Lower lobe of right lung (tissue), 2 donors: Measurements from ENCODE around the gene NKAIN1. TPM values are rescaled to one million over a fixed set of nuclear protein-coding genes. Genes with fewer than 3 reads are reported as not detected.
"Not testable (repeated sequence)": the region's sequence is repeated elsewhere in the genome, so short reads cannot be mapped to it uniquely, and the experiment has no call there.

ENCODE experiments used
- ATAC-seq, 2 donors: fragments of 200-7000 bp; cut with Tn5 transposase; one replicate each; pipeline ENCODE4 v1.9.1; 2020 to 2022; ENCODE audit warnings: mild to moderate bottlenecking in 2 of 2, moderate library complexity in 2 of 2
- DNase-seq: peaks from one replicate; pipeline ENCODE4 v3.0.0-alpha.2; 2020
- H3K27ac ChIP-seq: fragments of 200-600 bp; one replicate; pipeline ENCODE4 v1.8.0; 2022
- H3K27me3 ChIP-seq: fragments of 200-600 bp; one replicate; pipeline ENCODE4 v1.8.0; 2022; ENCODE audit warnings: low read depth
- H3K36me3 ChIP-seq: fragments of 200-600 bp; one replicate; pipeline ENCODE4 v1.8.0; 2022; ENCODE audit warnings: mild to moderate bottlenecking
- H3K4me1 ChIP-seq: fragments of 200-600 bp; one replicate; pipeline ENCODE4 v1.8.0; 2022
- H3K4me3 ChIP-seq: fragments of 200-600 bp; one replicate; pipeline ENCODE4 v1.8.0; 2022; ENCODE audit warnings: mild to moderate bottlenecking
- H3K9me3 ChIP-seq: fragments of 200-600 bp; one replicate; pipeline ENCODE4 v1.8.0; 2022
- CTCF ChIP-seq: fragments of 200-600 bp; IDR thresholded peaks from one replicate; pipeline ENCODE4 v1.8.0; 2022; ENCODE audit warnings: antibody characterized with exemption, mild to moderate bottlenecking
- intact Hi-C: fragments of 100-400 bp; cut with DNase I; formaldehyde crosslinking; loops from one replicate; pipeline ENCODE4 v1.11.0; 2022
- long read RNA-seq: library from polyadenylated mRNA; unstranded; transcript quantifications from one replicate; pipeline ENCODE4 v2.0.0, GENCODE V29; 2021
- total RNA-seq: library from RNA; stranded (reverse); fragmentation: NEBNext Ultra II Directional; extraction: Animal tissue kit (Norgen Biotek cat#: 25700); gene quantifications from one replicate; pipeline ENCODE4 v1.2.1, GENCODE V29; 2021
- donor health status: DM: no; HTN: yes; CAD: no; lungs with severe emphysema.

NKAIN1 gene
- total RNA-seq: not detected
- long read RNA-seq, partial matches to known transcripts: 0 of 1 reads
- long read RNA-seq, other reads (novel, unspliced or antisense): 1 of 1 reads

- Histone ChIP-seq H3K4me1 (peaks cover 8% of the 10 kb centered on the region), H3K27me3 (peaks cover 61% of the 10 kb centered on the region), H3K4me3 (peak within 1 kb of the TSS; percentile 32), H3K9me3 (no peaks in the 10 kb centered on the region), H3K36me3 (no peaks in the 10 kb centered on the region), H3K27ac (no peak within 1 kb of the TSS)
- intact Hi-C loops: no loop called here
- peak in 1 of 2 donors; percentile 48 for ATAC-seq
- no peak for TF ChIP-seq CTCF
- no peak for DNase-seq
These were observed at the start of gene NKAIN1 for GRCh38 chr1:31239653-31240241. TSS of gene NKAIN1 (minus strand) at chr1:31239887. CDS start at chr1:31239547, 340 bp downstream.

DNA sequence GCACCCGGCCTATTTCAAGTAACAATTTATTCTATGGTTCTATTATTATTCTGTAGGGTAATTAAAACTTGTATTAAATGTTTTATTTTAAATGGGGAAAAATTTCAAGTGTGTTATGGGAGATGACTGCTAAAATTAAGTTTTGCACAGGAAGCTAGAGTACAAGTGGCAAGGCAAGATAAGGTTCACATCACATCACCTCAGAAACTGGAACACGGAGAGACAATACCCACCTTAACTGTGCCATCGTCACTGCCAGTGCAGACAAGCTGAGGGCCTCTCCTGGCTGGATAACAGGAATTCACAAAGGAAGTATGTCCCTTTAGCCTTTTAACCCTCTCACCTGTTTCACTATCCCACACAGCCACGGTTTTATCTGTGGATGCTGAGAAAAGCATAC is 49.3 kb upstream of the NKAIN1 start:
- no peak overlapping the region for H3K27ac ChIP-seq
- intact Hi-C loops: no loop called here
- no peaks in the 10 kb centered on the region for H3K9me3 ChIP-seq
- ATAC-seq (no peak), DNase-seq (no peak)
- TF ChIP-seq CTCF: no peak
- H3K27me3 ChIP-seq: no peaks in the 10 kb centered on the region
- H3K36me3 ChIP-seq: peaks cover 90% of the 10 kb centered on the region
- H3K4me1 ChIP-seq: no peaks in the 10 kb centered on the region
- H3K4me3 ChIP-seq: no peak overlapping the region

DNA sequence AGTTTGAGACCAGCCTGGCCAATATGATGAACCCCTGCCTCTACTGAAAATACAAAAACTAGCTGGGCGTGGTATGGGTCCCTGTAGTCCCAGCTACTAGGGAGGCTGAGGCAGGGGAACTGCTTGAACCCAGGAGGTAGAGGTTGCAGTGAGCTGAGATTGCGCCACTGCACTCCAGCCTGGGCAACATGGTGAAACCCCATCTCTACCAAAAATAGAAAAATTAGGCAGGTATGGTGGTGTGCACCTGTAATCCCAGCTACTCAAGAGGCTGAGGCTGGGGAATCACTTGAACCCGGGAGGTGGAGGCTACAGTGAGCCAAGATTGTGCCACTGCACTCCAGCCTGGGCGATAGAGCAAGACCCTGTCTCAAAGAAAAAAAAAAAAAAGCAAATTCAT is 48.1 kb upstream of the NKAIN1 start:
- H3K9me3 ChIP-seq, H3K4me1 ChIP-seq, DNase-seq, ATAC-seq, H3K27ac ChIP-seq, intact Hi-C loops, H3K27me3 ChIP-seq, H3K4me3 ChIP-seq: not testable (repeated sequence)
- H3K36me3 ChIP-seq: peaks cover 93% of the 10 kb centered on the region

- H3K27me3 ChIP-seq, intact Hi-C loops, H3K9me3 ChIP-seq, H3K4me1 ChIP-seq, DNase-seq, ATAC-seq, H3K27ac ChIP-seq, H3K4me3 ChIP-seq: not testable (repeated sequence)
- H3K36me3 ChIP-seq: peaks cover 90% of the 10 kb centered on the region
These were observed 42.7 kb upstream of the NKAIN1 start for GRCh38 chr1:31282426-31282825.

DNA sequence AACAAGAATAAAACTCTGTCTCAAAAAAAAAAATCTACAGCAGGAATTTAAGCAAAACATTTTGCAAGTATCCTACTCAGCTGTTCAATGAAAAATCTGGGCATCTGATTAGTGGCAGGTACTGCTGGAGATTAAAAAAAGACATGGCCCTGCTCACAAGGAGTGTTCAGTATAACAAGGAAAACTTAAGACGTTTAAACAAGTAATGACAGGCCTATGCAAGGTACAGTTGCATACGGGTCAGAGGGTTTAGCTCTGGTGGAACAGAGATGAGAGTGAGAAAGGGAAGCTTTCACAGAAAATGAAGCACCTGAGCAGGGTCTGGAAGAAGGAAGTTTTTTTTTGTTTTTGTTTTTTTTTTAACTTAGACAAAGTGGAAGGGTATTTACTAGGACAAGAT is 33.9 kb upstream of the NKAIN1 start:
- Histone ChIP-seq H3K4me1 (no peaks in the 10 kb centered on the region), H3K27ac (no peak overlapping the region), H3K27me3 (no peaks in the 10 kb centered on the region), H3K36me3 (peaks cover 96% of the 10 kb centered on the region), H3K4me3 (no peak overlapping the region), H3K9me3 (no peaks in the 10 kb centered on the region)
- intact Hi-C loops: no loop called here
- DNase-seq: no peak
- ATAC-seq: no peak
- no peak for TF ChIP-seq CTCF

DNA sequence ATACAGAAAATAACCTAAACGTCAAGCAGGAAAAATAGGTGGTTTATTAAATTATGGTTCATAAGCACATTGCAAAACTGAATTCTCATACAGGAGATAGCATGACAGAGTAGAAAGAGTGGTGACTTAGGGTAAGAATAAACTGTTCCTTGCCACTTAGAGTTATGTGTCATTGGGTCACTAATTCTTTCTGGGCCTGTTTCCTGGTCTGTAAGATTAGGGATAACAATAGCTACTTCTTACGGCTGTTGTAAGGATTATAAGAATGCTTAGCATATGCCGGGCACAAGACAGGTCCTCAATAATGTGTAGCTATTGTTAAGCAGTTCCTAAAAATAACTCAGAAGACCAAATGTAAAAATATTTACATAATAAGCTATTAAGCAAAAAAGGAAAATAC is 32.7 kb upstream of the NKAIN1 start:
- H3K27me3 ChIP-seq: no peaks in the 10 kb centered on the region
- no peaks in the 10 kb centered on the region for H3K4me1 ChIP-seq
- H3K4me3 ChIP-seq: no peak overlapping the region
- ATAC-seq: no peak
- TF ChIP-seq CTCF: no peak
- DNase-seq: no peak
- intact Hi-C loops: no loop called here
- no peaks in the 10 kb centered on the region for H3K9me3 ChIP-seq
- H3K36me3 ChIP-seq: peaks cover 96% of the 10 kb centered on the region
- no peak overlapping the region for H3K27ac ChIP-seq
